Measurements from ENCODE around the gene SEMA4D.

- TF ChIP-seq POLR2AphosphoS5 (IDR thresholded peaks at IDR 0.05; ENCODE audit: low read depth, low read length) (peak; percentile 38; the same call in 1 of the 2 replicates), POLR2A (IDR thresholded peaks at IDR 0.05; ENCODE audit: low read depth, low read length) (peak; percentile 45; the same call in 1 of the 2 replicates)
Measured at GRCh38 chr9:89384783-89385182, 113.1 kb downstream of the SEMA4D start.

Data from GM12892 (cell line).